Measurements from ENCODE around the gene ALG1.
"Not testable (repeated sequence)": the region's sequence is repeated elsewhere in the genome, so short reads cannot be mapped to it uniquely, and the experiment has no call there.

The ALG1 gene

GRCh38 chr16:5075637-5076036 lies 4.0 kb downstream of the ALG1 start:
- DNase-seq: no peak

GRCh38 chr16:5077304-5077703 lies 5.7 kb downstream of the ALG1 start:
- no peak for DNase-seq

- no peak for DNase-seq
Measured at GRCh38 chr16:5078626-5079025, 7.0 kb downstream of the ALG1 start.

GRCh38 chr16:5080461-5080860 lies 8.8 kb downstream of the ALG1 start:
- DNase-seq: not testable (repeated sequence)

GRCh38 chr16:5080996-5081395 lies 9.4 kb downstream of the ALG1 start:
- DNase-seq: not testable (repeated sequence)

GRCh38 chr16:5083646-5084045 lies 12.0 kb downstream of the ALG1 start:
- not testable (repeated sequence) for DNase-seq

- not testable (repeated sequence) for DNase-seq
Measured at GRCh38 chr16:5084099-5084731, 12.6 kb downstream of the ALG1 start.

- DNase-seq: not testable (repeated sequence)
Measured at GRCh38 chr16:5084802-5085201, 13.2 kb downstream of the ALG1 start.

GRCh38 chr16:5085716-5086115 lies 14.1 kb downstream of the ALG1 start:
- DNase-seq: not testable (repeated sequence)

- DNase-seq: not testable (repeated sequence)
Measured at GRCh38 chr16:5088086-5088790, 16.6 kb downstream of the ALG1 start.

- not testable (repeated sequence) for DNase-seq
Measured at GRCh38 chr16:5088936-5089335, 17.3 kb downstream of the ALG1 start.

- not testable (repeated sequence) for DNase-seq
Measured at GRCh38 chr16:5089911-5090555, 18.4 kb downstream of the ALG1 start.

- DNase-seq: not testable (repeated sequence)
Measured at GRCh38 chr16:5090592-5090991, 18.9 kb downstream of the ALG1 start.

- DNase-seq: not testable (repeated sequence)
Measured at GRCh38 chr16:5093081-5093480, 21.4 kb downstream of the ALG1 start.

GRCh38 chr16:5093746-5094145 lies 22.1 kb downstream of the ALG1 start:
- not testable (repeated sequence) for DNase-seq

- DNase-seq: not testable (repeated sequence)
Measured at GRCh38 chr16:5095145-5095830, 23.6 kb downstream of the ALG1 start.

- not testable (repeated sequence) for DNase-seq
Measured at GRCh38 chr16:5096437-5097060, 24.9 kb downstream of the ALG1 start.

GRCh38 chr16:5097061-5097469 lies 25.4 kb downstream of the ALG1 start:
- not testable (repeated sequence) for DNase-seq

- DNase-seq: peak; percentile 90 to 96
Measured at GRCh38 chr16:5097470-5098220, 26.0 kb downstream of the ALG1 start, which contains the start of gene EEF2KMT. EEF2KMT (minus strand) TSS chr16:5097795; CDS start chr16:5097739, 56 bp downstream.

GRCh38 chr16:5098221-5099159 lies 26.8 kb downstream of the ALG1 start:
- DNase-seq: not testable (repeated sequence)

- not testable (repeated sequence) for DNase-seq
Measured at GRCh38 chr16:5099174-5099573, 27.5 kb downstream of the ALG1 start.

Data from cerebellar nuclear complex (tissue), 1 donor.